ENCODE data around the gene UBXN11.

DNA sequence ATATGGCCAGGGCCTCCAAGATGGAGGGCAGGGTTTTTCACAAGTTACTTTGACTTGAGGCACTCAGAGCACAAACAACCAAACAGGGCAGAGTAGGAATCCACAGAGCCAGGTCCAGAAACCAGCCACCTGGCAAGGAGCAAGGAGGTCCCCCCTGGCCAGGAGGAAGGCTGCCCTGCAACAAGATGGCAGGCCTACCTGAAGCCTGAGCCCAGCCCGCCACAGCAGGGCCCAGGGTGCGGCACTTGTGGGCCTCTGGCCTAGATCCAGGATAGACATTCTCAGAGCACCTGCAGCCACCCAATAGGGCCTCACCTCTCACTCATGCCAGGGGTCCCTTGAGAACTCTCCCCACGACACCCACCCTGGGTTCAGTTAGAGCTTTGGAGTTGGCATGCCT, 15.0 kb downstream of the UBXN11 start:
- TF ChIP-seq CTCF (IDR thresholded peaks at IDR 0.05; ENCODE audit: insufficient read depth, low read length, poor library complexity, severe bottlenecking) (no peak), EZH2phosphoT487 (conservative IDR thresholded peaks at IDR 0.05; ENCODE audit: low read length) (no peak)
